ENCODE measurements around the gene RFLNA. TPM values are rescaled to one million over a fixed set of nuclear protein-coding genes. Genes with fewer than 3 reads are reported as not detected.

RFLNA gene
- total and polyA plus RNA-seq, 2 of the 4 experiments (the other 2 are of a cell fraction) = not detected

DNA sequence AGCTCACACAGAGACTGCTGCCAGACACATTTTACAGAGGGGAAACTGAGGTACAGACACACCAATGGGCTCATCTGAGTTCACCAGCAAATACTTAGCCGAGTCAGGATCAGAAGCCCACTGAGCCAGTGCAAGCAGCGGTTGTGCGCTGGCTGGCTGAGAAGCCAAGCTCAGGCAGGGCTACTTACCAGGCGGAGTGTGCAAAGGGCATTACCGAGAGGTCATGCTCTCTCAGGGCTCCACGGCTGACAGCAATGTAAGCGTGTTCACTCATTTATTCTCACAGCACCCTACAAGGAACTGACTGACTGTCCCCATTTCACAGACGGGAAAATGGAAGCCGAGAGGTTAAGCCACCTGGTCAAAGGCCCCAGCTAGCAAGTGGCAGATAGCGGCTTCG lies 63.7 kb downstream of the RFLNA start:
- ATAC-seq (ENCODE audit: low read depth) (no peak), DNase-seq (no peak)
- no TSS peak for BruUV-seq (replicated peaks)
- Histone ChIP-seq H3K4ac (ENCODE audit: low read depth, low read length) (no peak overlapping the region), H4K5ac (ENCODE audit: low read depth, low read length) (no peak overlapping the region), H3K18ac (ENCODE audit: low read depth, low read length) (no peak overlapping the region), H3K36me3 (ENCODE audit: control insufficient read depth, insufficient read depth, low read length) (peaks cover 83% of the 10 kb centered on the region), H3K4me1 (ENCODE audit: control insufficient read depth, insufficient read depth, low read length) (no peaks in the 10 kb centered on the region), H3K27ac (ENCODE audit: insufficient read depth, low read length) (no peak overlapping the region), H3K9me1 (ENCODE audit: insufficient read depth, low read length) (no peaks in the 10 kb centered on the region), H3K4me2 (ENCODE audit: low read depth, low read length) (no peak overlapping the region), H3K79me1 (ENCODE audit: low read depth in 1 of 2, low read length in 2 of 2) (peaks cover 16 to 59% of the 10 kb centered on the region in 2 experiments), H2BK5ac (ENCODE audit: low read depth, low read length, poor library complexity, severe bottlenecking) (no peak overlapping the region), H3K4me3 (ENCODE audit: insufficient read depth, low read depth, low read length) (no peak overlapping the region), H2AK5ac (ENCODE audit: low read depth, low read length) (no peak overlapping the region), H4K20me1 (ENCODE audit: insufficient read depth, low read length) (peaks cover 81% of the 10 kb centered on the region), H3K56ac (ENCODE audit: extremely low read depth, insufficient read depth, low read length) (no peak overlapping the region), H2BK20ac (ENCODE audit: low read depth, low read length) (no peak overlapping the region), H3K27me3 (ENCODE audit: control insufficient read depth, insufficient read depth, low read length) (no peaks in the 10 kb centered on the region), H2BK120ac (ENCODE audit: low read depth, low read length) (no peak overlapping the region), H3K9me3 (ENCODE audit: control insufficient read depth, insufficient read depth, low read length) (no peaks in the 10 kb centered on the region), H4K91ac (ENCODE audit: insufficient read depth, low read depth, low read length) (no peak overlapping the region), H3K14ac (replicated peaks; ENCODE audit: low read depth, low read length) (no peak overlapping the region), H3K9ac (ENCODE audit: low read depth, low read length) (no peak overlapping the region), H2AFZ (replicated peaks; ENCODE audit: low read length, poor library complexity) (no peak overlapping the region), H2AK9ac (replicated peaks; ENCODE audit: low read depth, low read length, poor library complexity) (no peak overlapping the region), H3K23ac (ENCODE audit: low read depth, low read length) (no peak overlapping the region), H2BK15ac (ENCODE audit: low read depth, low read length) (no peak overlapping the region), H4K8ac (ENCODE audit: low read depth in 2 of 2, low read length in 2 of 2) (no peak overlapping the region)
- POLR2A ChIA-PET (ENCODE audit: unreplicated experiment) = no interaction called here
- CTCF ChIA-PET = no interaction called here
- intact Hi-C loops (cut with micrococcal nuclease) = no loop called here
- 87% methylated on average over 7 of the region's 11 CpGs; no CpG with 5 or more reads in 1 of the 2 experiments for WGBS, 2 experiments (ENCODE audit: extremely low coverage in 2 of 2, insufficient read length in 1 of 2)
- TF ChIP-seq, protein P1, sequence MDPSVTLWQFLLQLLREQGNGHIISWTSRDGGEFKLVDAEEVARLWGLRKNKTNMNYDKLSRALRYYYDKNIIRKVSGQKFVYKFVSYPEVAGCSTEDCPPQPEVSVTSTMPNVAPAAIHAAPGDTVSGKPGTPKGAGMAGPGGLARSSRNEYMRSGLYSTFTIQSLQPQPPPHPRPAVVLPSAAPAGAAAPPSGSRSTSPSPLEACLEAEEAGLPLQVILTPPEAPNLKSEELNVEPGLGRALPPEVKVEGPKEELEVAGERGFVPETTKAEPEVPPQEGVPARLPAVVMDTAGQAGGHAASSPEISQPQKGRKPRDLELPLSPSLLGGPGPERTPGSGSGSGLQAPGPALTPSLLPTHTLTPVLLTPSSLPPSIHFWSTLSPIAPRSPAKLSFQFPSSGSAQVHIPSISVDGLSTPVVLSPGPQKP (IDR thresholded peaks at IDR 0.05; ENCODE audit: borderline replicate concordance, low read depth, low read length) = no peak
- TF ChIP-seq MXI1 (IDR thresholded peaks at IDR 0.05; ENCODE audit: borderline replicate concordance, low read depth, low read length) (no peak), BHLHE40 (IDR thresholded peaks at IDR 0.05; ENCODE audit: low read depth, low read length) (no peak), FOS (IDR thresholded peaks at IDR 0.05; ENCODE audit: low read depth, low read length) (no peak), RCOR1 (IDR thresholded peaks at IDR 0.05; ENCODE audit: insufficient replicate concordance, low read length) (no peak)
- dilution Hi-C loops (cut with HindIII; ENCODE audit: low sequenced_read_pairs, unreplicated experiment) = no loop called here
- in situ Hi-C loops (cut with MboI; ENCODE audit: low sequenced_read_pairs) = no loop called here

Data from IMR-90 (cell line).